Keratinocyte (primary cell): ENCODE measurements around the gene NLGN1.
"Not testable (repeated sequence)": the region's sequence is repeated elsewhere in the genome, so short reads cannot be mapped to it uniquely, and the experiment has no call there.

Experiments used
- EZH2 ChIP-seq: IDR thresholded peaks from one replicate; pipeline ENCODE4 v1.6.1; 2012; ENCODE audit warnings: inconsistent platforms, mild to moderate bottlenecking, low read length, moderate library complexity
- TF ChIP-seq, protein P1 (sequence below), 3 experiments: IDR thresholded peaks in 1 of 3; conservative IDR thresholded peaks in 1 of 3; optimal IDR thresholded peaks in 1 of 3; 2 replicates in 2 of 3; 3 replicates in 1 of 3; pipeline versions ENCODE3 to v1.5.1; 2011; ENCODE audit warnings: low read length in 3 of 3, mild to moderate bottlenecking in 3 of 3, moderate library complexity in 2 of 3, control low read depth in 1 of 3, inconsistent platforms in 1 of 3; ENCODE audit not compliant: insufficient read depth in 2 of 3; ENCODE audit errors: extremely low read depth in 1 of 3

DNA sequence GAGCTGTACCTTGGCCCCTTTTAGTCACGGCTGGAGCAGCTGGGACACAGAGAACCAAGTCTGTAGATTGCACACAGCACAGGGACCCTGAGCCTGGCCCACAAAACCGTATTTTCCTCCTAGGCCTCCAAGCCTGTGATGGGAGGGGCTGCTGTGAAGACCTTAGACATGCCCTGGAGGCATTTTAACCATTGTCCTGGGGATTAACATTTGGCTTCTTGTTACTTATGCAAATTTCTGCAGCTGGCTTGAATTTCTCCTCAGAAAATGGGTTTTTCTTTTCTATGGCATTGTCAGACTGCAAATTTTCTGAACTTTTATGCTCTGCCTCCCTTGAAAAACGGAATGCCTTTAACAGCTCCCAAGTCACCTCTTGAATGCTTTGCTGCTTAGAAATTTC is 197.3 kb downstream of the NLGN1 start:
- TF ChIP-seq, protein P1, sequence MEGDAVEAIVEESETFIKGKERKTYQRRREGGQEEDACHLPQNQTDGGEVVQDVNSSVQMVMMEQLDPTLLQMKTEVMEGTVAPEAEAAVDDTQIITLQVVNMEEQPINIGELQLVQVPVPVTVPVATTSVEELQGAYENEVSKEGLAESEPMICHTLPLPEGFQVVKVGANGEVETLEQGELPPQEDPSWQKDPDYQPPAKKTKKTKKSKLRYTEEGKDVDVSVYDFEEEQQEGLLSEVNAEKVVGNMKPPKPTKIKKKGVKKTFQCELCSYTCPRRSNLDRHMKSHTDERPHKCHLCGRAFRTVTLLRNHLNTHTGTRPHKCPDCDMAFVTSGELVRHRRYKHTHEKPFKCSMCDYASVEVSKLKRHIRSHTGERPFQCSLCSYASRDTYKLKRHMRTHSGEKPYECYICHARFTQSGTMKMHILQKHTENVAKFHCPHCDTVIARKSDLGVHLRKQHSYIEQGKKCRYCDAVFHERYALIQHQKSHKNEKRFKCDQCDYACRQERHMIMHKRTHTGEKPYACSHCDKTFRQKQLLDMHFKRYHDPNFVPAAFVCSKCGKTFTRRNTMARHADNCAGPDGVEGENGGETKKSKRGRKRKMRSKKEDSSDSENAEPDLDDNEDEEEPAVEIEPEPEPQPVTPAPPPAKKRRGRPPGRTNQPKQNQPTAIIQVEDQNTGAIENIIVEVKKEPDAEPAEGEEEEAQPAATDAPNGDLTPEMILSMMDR (optimal IDR thresholded peaks at IDR 0.05 in 1 of 3, IDR thresholded peaks at IDR 0.05 in 1 of 3, conservative IDR thresholded peaks at IDR 0.05 in 1 of 3; ENCODE audit: extremely low read depth in 1 of 3, insufficient read depth in 2 of 3, low read length in 3 of 3): not testable (repeated sequence)
- not testable (repeated sequence) for TF ChIP-seq EZH2
